Measurements from ENCODE around the gene USP54. TPM values are rescaled to one million over a fixed set of nuclear protein-coding genes. Genes with fewer than 3 reads are reported as not detected.

USP54 gene
- total RNA-seq, 4 donors from 2014 or later, result 41.0 to 65.1 (median 50.5) TPM

GRCh38 chr10:73591935-73592699, 975 bp upstream of the USP54 start:
- peaks cover 0 to 31% (median 0%) of the 10 kb centered on the region in 4 donors for H3K4me1 ChIP-seq
- H3K4me3 ChIP-seq, result peak overlapping the region in 2 of 4 donors; percentile 11 to 15

GRCh38 chr10:73589563-73590126, 1.5 kb downstream of the USP54 start:
- H3K4me1 ChIP-seq, result peaks cover 0 to 45% (median 0%) of the 10 kb centered on the region in 4 donors
- H3K4me3 ChIP-seq, result no peak overlapping the region
- TF ChIP-seq POLR2A (IDR thresholded peaks at IDR 0.05), result no peak
- TF ChIP-seq CTCF (IDR thresholded peaks at IDR 0.05), result no peak
- no peaks in the 10 kb centered on the region for H3K9me3 ChIP-seq
- no peaks in the 10 kb centered on the region for H3K36me3 ChIP-seq
- no peaks in the 10 kb centered on the region for H3K27me3 ChIP-seq
- no peak for DNase-seq
- H3K27ac ChIP-seq, result peak overlapping the region in 1 of 4 donors; percentile 53

More at GRCh38 chr10:73591935-73592699, 975 bp upstream of the USP54 start:
- no peaks in the 10 kb centered on the region for H3K9me3 ChIP-seq
- H3K36me3 ChIP-seq, result no peaks in the 10 kb centered on the region
- H3K27me3 ChIP-seq, result no peaks in the 10 kb centered on the region
- peak in 1 of 2 donors; percentile 45 for TF ChIP-seq POLR2A (IDR thresholded peaks at IDR 0.05)
- TF ChIP-seq CTCF (IDR thresholded peaks at IDR 0.05), result peak in 3 of 6 experiments; percentile 34 to 47 (median 43)
- H3K27ac ChIP-seq, result peak overlapping the region in 3 of 4 donors; percentile 66 to 81 (median 68)
- peak; percentile 39 to 89 (median 72) for DNase-seq

- Histone ChIP-seq H3K4me1 (peaks cover 0 to 45% (median 0%) of the 10 kb centered on the region in 4 donors), H3K4me3 (no peak overlapping the region), H3K27ac (peak overlapping the region in 1 of 4 donors; percentile 10), H3K27me3 (no peaks in the 10 kb centered on the region), H3K9me3 (no peaks in the 10 kb centered on the region), H3K36me3 (no peaks in the 10 kb centered on the region)
- TF ChIP-seq CTCF (IDR thresholded peaks at IDR 0.05) (no peak), POLR2A (IDR thresholded peaks at IDR 0.05) (no peak)
- no peak for DNase-seq
Observed at GRCh38 chr10:73588656-73589055, 2.5 kb downstream of the USP54 start.

- H3K27me3 ChIP-seq, result no peaks in the 10 kb centered on the region
- no peaks in the 10 kb centered on the region for H3K9me3 ChIP-seq
- H3K4me1 ChIP-seq, result peaks cover 0 to 38% (median 0%) of the 10 kb centered on the region in 4 donors
- no peak overlapping the region for H3K4me3 ChIP-seq
- TF ChIP-seq CTCF (IDR thresholded peaks at IDR 0.05) (no peak), POLR2A (IDR thresholded peaks at IDR 0.05) (no peak)
- H3K36me3 ChIP-seq, result no peaks in the 10 kb centered on the region
- peak overlapping the region in 3 of 4 donors; percentile 53 to 78 (median 71) for H3K27ac ChIP-seq
- DNase-seq, result peak in 1 of 3 donors; percentile 71
Observed at GRCh38 chr10:73586583-73586984, 4.6 kb downstream of the USP54 start.

GRCh38 chr10:73585327-73585726, 5.8 kb downstream of the USP54 start:
- Histone ChIP-seq H3K9me3 (no peaks in the 10 kb centered on the region), H3K4me3 (no peak overlapping the region), H3K36me3 (no peaks in the 10 kb centered on the region), H3K4me1 (peaks cover 0 to 29% (median 0%) of the 10 kb centered on the region in 4 donors), H3K27me3 (no peaks in the 10 kb centered on the region), H3K27ac (peak overlapping the region in 2 of 4 donors; percentile 34 to 51)
- DNase-seq, result no peak
- no peak for TF ChIP-seq CTCF (IDR thresholded peaks at IDR 0.05)
- no peak for TF ChIP-seq POLR2A (IDR thresholded peaks at IDR 0.05)

Measured in Peyer's patch (tissue), 4 donors.